OCI-LY1 (cell line): ENCODE data around the gene REEP6.

Source experiments
- H2AFZ ChIP-seq: fragments of 200-600 bp; sonication (generic), shearing (Covaris generic); 2 replicates; pipeline ENCODE4 v1.6.0; 2014; ENCODE audit warnings: antibody characterized with exemption, mild to moderate bottlenecking, low read length
- H3F3A ChIP-seq: fragments of 200-600 bp; sonication (generic), shearing (Covaris generic); 2 replicates; pipeline ENCODE4 v1.6.0; 2014; ENCODE audit warnings: mild to moderate bottlenecking, antibody characterized with exemption, low read length, moderate library complexity; ENCODE audit not compliant: insufficient read depth
- H3K27ac ChIP-seq: fragments of 200-600 bp; sonication (generic); 2 replicates; pipeline ENCODE4 v1.5.1; 2014; ENCODE audit warnings: low read length, mixed run types, mild to moderate bottlenecking, low read depth; ENCODE audit not compliant: poor library complexity, severe bottlenecking
- H3K27me3 ChIP-seq: fragments of 200-600 bp; sonication (generic); 2 replicates; pipeline ENCODE4 v1.6.0; 2014; ENCODE audit warnings: antibody characterized with exemption, mild to moderate bottlenecking, low read length, moderate library complexity; ENCODE audit not compliant: insufficient read depth
- H3K36me3 ChIP-seq: fragments of 200-600 bp; sonication (generic); 2 replicates; pipeline ENCODE4 v1.6.1; 2014; ENCODE audit warnings: mild to moderate bottlenecking, antibody characterized with exemption, low read length, moderate library complexity, mixed read lengths; ENCODE audit not compliant: insufficient read depth
- H3K4me1 ChIP-seq: fragments of 200-600 bp; sonication (generic); 2 replicates; pipeline ENCODE4 v1.5.1; 2014; ENCODE audit warnings: mild to moderate bottlenecking, low read length, moderate library complexity; ENCODE audit not compliant: insufficient read depth, severe bottlenecking
- H3K4me2 ChIP-seq: fragments of 200-600 bp; sonication (generic), shearing (Covaris generic); 2 replicates; pipeline ENCODE4 v1.6.1; 2014; ENCODE audit warnings: low read length
- H3K4me3 ChIP-seq: fragments of 200-600 bp; sonication (generic); 2 replicates; pipeline ENCODE4 v1.5.1; 2014; ENCODE audit warnings: low read length, low read depth, mild to moderate bottlenecking, mixed read lengths; ENCODE audit not compliant: poor library complexity, severe bottlenecking
- H3K79me2 ChIP-seq: fragments of 200-600 bp; shearing (Covaris generic); 2 replicates; pipeline ENCODE4 v1.6.1; 2016; ENCODE audit warnings: mixed run types, low read length, mixed read lengths; ENCODE audit not compliant: insufficient read depth
- H3K9ac ChIP-seq: fragments of 200-600 bp; sonication (generic), shearing (Covaris generic); 2 replicates; pipeline ENCODE4 v1.6.1; 2014; ENCODE audit warnings: mild to moderate bottlenecking, low read length, mixed read lengths
- H3K9me2 ChIP-seq: fragments of 200-600 bp; sonication (generic), shearing (Covaris generic); 2 replicates; pipeline ENCODE4 v1.6.1; 2014; ENCODE audit warnings: low read depth, mild to moderate bottlenecking, low read length, mixed read lengths
- H3K9me3 ChIP-seq: fragments of 200-600 bp; shearing (Covaris generic); 2 replicates; pipeline ENCODE4 v1.6.1; 2014; ENCODE audit warnings: low read length, mixed read lengths
- H4K20me1 ChIP-seq: fragments of 200-600 bp; sonication (generic), shearing (Covaris generic); 2 replicates; pipeline ENCODE4 v1.6.0; 2016; ENCODE audit warnings: mild to moderate bottlenecking, low read length; ENCODE audit not compliant: insufficient read depth
- CTCF ChIP-seq: fragments of 200-600 bp; sonication (generic), shearing (Covaris generic); IDR thresholded peaks from 2 replicates; pipeline ENCODE4 v1.5.1; 2017; ENCODE audit warnings: mild to moderate bottlenecking, antibody characterized with exemption, low read length, moderate library complexity, mixed read lengths
- EZH2 ChIP-seq: fragments of 200-600 bp; sonication (generic), shearing (Covaris generic); IDR thresholded peaks from 2 replicates; pipeline ENCODE4 v1.8.0; 2017; ENCODE audit warnings: borderline replicate concordance, mixed run types, mild to moderate bottlenecking, antibody characterized with exemption, low read length, moderate library complexity, mixed read lengths

The REEP6 gene

GRCh38 chr19:1445932-1446712, 44.9 kb upstream of the REEP6 start:
- peak overlapping the region; percentile 72; the same call in 1 of the 2 replicates for H3K4me2 ChIP-seq
- H3K4me1 ChIP-seq = peaks cover 35% of the 10 kb centered on the region
- no peak overlapping the region for H3K9ac ChIP-seq
- no peaks in the 10 kb centered on the region for H3K79me2 ChIP-seq
- H2AFZ ChIP-seq = no peak overlapping the region
- TF ChIP-seq CTCF (no peak), EZH2 (no peak)
- H3K36me3 ChIP-seq = peaks cover 19% of the 10 kb centered on the region
- H3F3A ChIP-seq = 0 out of 2 replicates have a peak, but pooled peaks cover 8% of the 10 kb centered on the region
- H4K20me1 ChIP-seq = no peaks in the 10 kb centered on the region
- no peak overlapping the region for H3K27ac ChIP-seq
- no peaks in the 10 kb centered on the region for H3K9me2 ChIP-seq
- H3K4me3 ChIP-seq = peak overlapping the region; percentile 12
- H3K9me3 ChIP-seq = no peaks in the 10 kb centered on the region
- peaks cover 5% of the 10 kb centered on the region; the same call in 1 of the 2 replicates for H3K27me3 ChIP-seq

GRCh38 chr19:1446713-1447481, 44.1 kb upstream of the REEP6 start:
- Histone ChIP-seq H2AFZ (no peak overlapping the region), H3F3A (0 out of 2 replicates have a peak, but pooled peaks cover 8% of the 10 kb centered on the region), H3K27me3 (peaks cover 5% of the 10 kb centered on the region; the same call in 1 of the 2 replicates), H3K9me3 (no peaks in the 10 kb centered on the region), H4K20me1 (no peaks in the 10 kb centered on the region), H3K4me2 (no peak overlapping the region; the same call in 1 of the 2 replicates), H3K27ac (no peak overlapping the region), H3K4me3 (no peak overlapping the region), H3K4me1 (peaks cover 30% of the 10 kb centered on the region), H3K9me2 (no peaks in the 10 kb centered on the region), H3K36me3 (peaks cover 11% of the 10 kb centered on the region), H3K9ac (no peak overlapping the region), H3K79me2 (no peaks in the 10 kb centered on the region)
- no peak for TF ChIP-seq EZH2
- TF ChIP-seq CTCF = no peak

- Histone ChIP-seq H3K27ac (no peak overlapping the region), H3K4me2 (no peak overlapping the region), H3K79me2 (no peaks in the 10 kb centered on the region), H3K4me3 (no peak overlapping the region), H3K9me3 (no peaks in the 10 kb centered on the region), H3K4me1 (peaks cover 24% of the 10 kb centered on the region), H3K9me2 (no peaks in the 10 kb centered on the region), H2AFZ (no peak overlapping the region), H3K9ac (no peak overlapping the region), H3K27me3 (peaks cover 5% of the 10 kb centered on the region; the same call in 1 of the 2 replicates), H4K20me1 (no peaks in the 10 kb centered on the region), H3F3A (0 out of 2 replicates have a peak, but pooled peaks cover 8% of the 10 kb centered on the region), H3K36me3 (peaks cover 5% of the 10 kb centered on the region)
- TF ChIP-seq EZH2 (no peak), CTCF (no peak)
Observed at GRCh38 chr19:1447504-1447903, 43.5 kb upstream of the REEP6 start.
